OCI-LY7 (cell line): ENCODE data around the gene TEX36.

Experiments used
- EZH2phosphoT487 ChIP-seq: fragments of 200-600 bp; sonication (generic); IDR thresholded peaks from 2 replicates; pipeline ENCODE4 v1.6.1; 2018; ENCODE audit warnings: low read depth, borderline replicate concordance, mild to moderate bottlenecking, mixed run types, antibody characterized with exemption, low read length, moderate library complexity, mixed read lengths
- TF ChIP-seq, protein P1 (sequence below): fragments of 200-600 bp; sonication (generic); conservative IDR thresholded peaks from 2 replicates; pipeline ENCODE4 v1.5.1; 2014; ENCODE audit warnings: mild to moderate bottlenecking, antibody characterized with exemption, low read length, moderate library complexity, mixed read lengths

DNA sequence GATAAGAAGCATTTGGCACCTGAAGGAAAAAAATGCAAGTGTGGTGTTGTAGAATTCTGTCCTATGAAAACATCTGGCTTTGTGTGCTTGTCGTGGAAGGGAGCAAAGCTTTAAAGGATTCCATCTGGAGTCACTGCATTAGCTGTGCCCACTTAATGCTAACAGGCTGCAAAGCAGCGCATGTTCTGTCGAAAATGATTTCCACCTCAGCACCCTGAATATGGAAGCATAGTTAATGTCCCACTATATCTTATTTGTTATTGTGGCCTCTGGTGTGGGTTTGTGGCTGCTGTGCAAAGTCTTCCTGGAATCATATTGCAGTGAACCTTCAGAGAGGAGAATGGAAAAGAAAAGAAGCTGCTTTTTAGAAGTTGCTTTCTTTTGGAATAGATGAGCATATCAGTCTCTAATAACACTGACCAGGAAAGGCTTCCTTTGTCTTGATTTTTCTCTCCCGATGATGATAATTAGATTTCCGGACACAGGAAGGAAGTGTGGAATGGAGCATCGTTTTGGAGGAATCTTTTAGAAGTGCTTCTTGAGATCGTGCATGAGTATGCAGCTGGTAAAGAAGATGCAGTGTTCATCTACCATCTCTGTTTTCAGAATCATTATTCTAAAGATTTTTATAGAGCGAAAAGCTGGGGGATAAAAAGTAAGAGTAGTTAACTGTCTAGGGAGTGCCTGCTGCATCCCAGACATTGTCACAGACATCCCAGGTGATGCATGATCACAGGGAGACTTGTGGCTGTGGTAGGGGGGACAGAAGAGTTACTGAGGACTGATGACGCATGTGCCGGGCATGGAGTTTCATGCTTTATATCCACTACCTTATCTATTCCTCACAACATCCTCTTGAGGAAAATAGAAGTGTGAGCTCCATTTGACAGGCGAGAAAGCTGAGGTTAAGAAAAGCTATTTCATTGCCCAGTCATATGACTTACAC is 54.6 kb downstream of the TEX36 start:
- TF ChIP-seq, protein P1, sequence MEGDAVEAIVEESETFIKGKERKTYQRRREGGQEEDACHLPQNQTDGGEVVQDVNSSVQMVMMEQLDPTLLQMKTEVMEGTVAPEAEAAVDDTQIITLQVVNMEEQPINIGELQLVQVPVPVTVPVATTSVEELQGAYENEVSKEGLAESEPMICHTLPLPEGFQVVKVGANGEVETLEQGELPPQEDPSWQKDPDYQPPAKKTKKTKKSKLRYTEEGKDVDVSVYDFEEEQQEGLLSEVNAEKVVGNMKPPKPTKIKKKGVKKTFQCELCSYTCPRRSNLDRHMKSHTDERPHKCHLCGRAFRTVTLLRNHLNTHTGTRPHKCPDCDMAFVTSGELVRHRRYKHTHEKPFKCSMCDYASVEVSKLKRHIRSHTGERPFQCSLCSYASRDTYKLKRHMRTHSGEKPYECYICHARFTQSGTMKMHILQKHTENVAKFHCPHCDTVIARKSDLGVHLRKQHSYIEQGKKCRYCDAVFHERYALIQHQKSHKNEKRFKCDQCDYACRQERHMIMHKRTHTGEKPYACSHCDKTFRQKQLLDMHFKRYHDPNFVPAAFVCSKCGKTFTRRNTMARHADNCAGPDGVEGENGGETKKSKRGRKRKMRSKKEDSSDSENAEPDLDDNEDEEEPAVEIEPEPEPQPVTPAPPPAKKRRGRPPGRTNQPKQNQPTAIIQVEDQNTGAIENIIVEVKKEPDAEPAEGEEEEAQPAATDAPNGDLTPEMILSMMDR = no peak
- TF ChIP-seq EZH2phosphoT487 = no peak
